Dedifferentiated amniotic fluid mesenchymal stem cell (primary cell): ENCODE data around the gene TEX13D.

Source experiments
- DNase-seq: peaks from one replicate; pipeline ENCODE4 v3.0.0-alpha.2; 2016; ENCODE audit errors: extremely low spot score

Gene TEX13D

GRCh38 chrX:124348182-124348581 is 15.7 kb downstream of the TEX13D start:
- DNase-seq, result no peak

DNA sequence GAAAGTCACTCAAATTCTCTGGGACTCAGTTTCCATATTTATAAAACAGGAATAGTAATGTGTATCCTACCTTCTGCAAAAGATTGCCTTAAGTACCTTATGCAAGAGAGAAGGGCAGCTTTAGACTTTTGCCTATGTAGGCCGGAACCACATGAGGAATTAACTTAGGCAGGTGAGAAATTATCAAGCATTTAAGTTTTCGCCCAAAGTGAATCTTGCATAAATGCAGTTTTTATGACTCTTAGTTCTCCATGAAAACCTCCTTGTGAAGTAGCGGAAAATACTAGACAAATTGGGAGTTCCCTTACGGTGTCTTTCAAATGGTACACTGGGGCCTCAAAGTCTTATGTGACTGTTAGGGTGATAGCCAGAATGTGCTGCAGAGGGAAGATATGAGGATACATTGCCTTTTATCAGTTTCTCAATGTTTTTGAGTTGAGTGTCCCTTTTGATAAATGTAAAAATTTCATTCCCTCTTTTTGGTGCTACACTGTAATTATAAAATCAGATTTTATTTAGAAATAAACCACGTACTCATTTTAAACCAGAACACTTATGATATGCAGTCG is 16.5 kb downstream of the TEX13D start:
- no peak for DNase-seq

DNA sequence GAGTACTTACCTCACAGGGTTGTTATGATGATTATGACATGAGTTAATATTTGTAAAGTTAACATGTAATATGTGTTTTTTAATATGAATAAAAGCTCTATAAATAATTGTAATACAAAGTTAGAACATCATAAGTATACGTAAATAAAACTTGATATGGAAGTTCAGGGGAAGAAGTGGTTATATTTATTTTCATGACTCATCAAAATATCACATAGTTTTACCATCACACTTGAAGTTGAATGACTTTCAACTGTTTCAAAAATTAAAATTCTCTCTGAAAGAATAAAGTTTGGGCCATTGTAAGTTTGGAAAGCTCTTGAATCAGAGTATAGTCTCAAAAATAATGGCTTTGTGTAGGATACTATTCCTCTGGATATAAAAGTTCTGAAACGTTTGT is 22.2 kb downstream of the TEX13D start:
- no peak for DNase-seq

DNA sequence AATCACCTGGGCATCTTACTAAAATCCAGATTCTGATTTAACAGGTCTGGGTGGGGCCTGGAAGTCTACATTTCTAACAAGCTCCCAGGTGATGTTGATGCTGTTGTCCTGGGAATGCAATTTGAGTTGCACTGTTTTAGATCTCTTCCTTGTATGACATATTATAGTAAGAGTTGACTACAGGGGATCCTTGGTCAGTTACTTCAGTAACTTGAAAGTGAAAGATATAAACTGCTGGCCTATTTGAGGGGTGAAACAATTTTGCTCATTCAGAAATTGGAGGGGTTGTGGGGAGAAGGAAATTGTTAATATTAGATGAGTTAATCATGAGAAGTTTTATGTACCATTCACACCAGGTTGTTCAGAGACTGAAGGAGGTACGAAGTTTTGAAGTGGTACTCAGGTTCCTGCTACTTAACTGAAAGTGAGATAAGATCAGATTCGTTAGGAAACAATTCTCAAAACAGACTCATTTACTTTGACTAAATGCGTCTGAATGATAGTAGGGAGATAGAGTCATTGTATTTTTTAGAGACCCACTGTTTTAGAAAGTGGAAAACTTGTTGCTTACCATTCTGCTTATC is 26.4 kb downstream of the TEX13D start:
- DNase-seq, result no peak

GRCh38 chrX:124362072-124362471 is 29.6 kb downstream of the TEX13D start:
- no peak for DNase-seq

DNA sequence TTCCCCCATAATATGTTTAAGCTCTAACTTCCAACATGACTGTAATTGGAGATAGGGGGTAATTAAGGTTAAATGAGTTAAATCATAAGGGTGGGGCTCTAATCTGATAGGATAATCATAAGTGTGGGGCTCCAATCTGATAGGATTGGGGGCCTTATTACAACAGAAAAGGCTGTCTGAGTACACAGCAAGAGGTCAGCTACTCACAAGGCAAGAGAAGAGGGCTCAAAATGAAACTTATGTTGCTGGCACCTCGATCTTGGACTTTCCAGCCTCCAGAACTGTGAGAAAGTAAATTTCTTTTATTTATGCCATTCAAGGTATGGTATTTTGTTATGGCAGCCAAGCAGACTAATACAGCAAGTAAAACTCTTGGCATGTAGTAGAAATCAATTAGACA is 30.3 kb downstream of the TEX13D start:
- DNase-seq, result no peak

DNA sequence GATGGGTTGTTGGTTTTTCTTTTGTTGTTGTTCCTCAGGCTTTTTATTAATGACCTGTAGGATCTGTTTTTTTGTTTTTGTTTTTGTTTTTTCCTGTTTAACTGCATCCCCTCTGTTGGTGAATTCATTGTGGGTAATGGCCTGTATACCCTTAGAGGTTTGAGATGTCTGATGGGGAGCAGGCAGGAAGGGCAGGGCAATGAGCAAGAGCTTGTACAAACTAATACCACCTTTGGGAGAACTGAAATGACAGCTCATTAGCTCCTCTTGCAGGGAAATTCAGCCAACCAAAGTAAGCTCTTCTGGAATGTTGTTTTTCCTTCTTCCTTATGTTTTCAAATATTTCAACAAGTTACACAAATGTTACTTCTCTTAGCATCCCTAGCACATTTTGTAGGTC is 37.3 kb downstream of the TEX13D start:
- DNase-seq, result no peak

DNA sequence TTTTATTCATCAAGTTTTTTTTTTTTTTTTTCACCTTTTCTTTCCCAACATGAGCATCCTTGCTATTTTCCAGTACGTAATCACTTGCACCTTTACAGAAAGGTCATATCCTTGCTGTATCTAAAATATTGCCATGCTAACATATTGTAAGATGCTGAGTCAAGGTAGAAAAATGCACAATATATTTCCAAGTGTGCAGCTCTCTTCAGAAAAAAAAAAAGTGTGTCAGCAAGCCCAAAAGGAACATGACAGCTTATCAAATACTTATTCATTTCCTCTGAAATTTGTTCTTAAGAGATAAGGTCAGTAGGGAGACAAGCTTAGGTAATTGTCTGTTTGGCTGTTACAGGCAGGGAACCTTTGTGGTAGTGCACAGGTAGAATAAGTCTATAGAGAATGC is 40.9 kb downstream of the TEX13D start:
- DNase-seq, result no peak

- no peak for DNase-seq
Measured at GRCh38 chrX:124378643-124379042, 46.2 kb downstream of the TEX13D start.

DNA sequence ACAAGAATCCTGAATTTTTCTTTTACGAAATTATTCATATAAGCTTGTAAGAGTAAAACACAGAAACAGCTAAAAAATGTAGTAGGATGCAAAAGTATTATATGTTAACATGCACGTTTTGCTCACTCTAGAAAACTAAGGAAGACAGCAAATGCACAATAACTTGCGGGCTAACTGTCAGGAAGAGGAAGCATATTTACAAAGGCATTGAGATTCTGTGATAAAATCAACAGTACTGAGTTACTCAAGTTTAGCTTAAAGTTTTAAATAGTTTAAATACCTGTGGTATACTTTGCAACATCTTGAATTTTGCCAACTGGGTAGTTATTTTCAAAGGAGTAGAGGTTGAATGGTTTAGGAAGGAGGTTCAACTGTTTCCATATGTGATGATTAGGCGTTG is 50.9 kb downstream of the TEX13D start:
- no peak for DNase-seq

DNA sequence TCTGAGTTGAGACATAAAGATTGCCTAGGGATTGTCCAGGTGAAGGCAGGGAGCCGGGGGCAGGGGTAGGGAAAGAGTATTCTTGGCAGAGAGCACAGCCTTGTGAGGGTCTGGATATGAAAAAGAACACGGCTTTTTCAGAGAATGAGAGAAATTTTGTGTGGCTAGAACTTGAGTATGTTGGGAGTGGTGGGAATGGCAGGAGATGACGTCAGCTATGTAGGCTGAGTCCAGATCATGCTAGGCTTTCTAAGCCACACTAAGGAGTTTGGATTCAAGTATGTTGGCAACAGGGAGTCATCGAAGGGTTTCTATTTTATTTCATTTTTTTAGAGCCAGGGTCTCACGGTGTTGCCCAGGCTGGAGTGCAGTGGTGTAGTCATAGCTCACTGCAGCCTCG is 53.9 kb downstream of the TEX13D start:
- no peak for DNase-seq
